Activated CD8-positive, alpha-beta memory T cell treated with anti-CD3 and anti-CD28 coated beads, Interleukin-2, amount 50 U/mL, for 24 hours (primary cell): ENCODE measurements around the gene KDF1.

ENCODE experiments used
- DNase-seq: peaks from one replicate; pipeline ENCODE4 v3.0.0-alpha.2; 2020; ENCODE audit errors: extremely low read depth

The KDF1 gene

GRCh38 chr1:26915204-26915842, 44.9 kb downstream of the KDF1 start:
- no peak for DNase-seq

DNA sequence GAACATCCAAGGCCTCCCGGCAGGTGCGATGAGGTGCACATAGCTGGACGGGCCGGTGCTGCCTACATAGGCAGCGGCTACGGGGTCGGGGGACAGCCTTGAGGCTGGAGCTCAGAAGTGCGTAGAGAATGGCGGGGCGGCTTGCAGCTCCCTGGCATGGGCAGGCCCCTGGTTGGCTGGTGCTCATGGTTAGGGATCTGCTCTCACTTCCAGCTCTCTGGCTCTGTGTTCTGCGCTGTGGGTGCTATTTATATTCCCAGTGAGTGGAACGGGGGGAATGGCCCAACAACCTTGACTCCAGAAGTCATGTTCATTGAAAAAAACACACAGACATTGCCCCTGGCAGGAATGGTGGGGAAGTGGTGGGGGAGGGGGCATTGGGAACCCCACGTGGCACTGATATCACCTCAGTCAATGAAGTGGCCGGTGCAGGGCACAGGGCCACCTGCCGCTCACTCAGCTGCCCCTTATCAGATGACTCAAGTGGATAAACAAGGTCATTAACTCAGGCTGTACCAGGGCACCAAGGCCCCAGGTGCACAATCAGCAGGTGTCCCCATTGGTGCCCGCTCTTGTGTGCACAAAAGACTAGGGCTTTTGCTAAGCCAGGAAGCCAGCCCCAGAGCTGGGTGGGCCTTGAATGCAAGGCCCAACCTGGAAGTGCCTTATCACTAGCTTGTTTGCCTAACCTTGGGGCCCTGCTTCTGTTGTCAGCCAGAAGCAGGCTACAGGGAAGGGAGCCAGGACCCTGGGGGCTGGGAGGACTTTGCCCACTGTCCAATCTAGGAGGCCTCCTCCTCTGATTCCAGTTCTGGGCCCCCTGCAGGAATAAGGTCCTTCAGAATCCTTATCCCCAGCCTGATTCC, 46.3 kb downstream of the KDF1 start, which contains the start of gene NR0B2:
TSS of gene NR0B2 (minus strand) at position 222 of the 866 bp plus-strand sequence. CDS start at position 187, 35 bp downstream.
- no peak for DNase-seq

DNA sequence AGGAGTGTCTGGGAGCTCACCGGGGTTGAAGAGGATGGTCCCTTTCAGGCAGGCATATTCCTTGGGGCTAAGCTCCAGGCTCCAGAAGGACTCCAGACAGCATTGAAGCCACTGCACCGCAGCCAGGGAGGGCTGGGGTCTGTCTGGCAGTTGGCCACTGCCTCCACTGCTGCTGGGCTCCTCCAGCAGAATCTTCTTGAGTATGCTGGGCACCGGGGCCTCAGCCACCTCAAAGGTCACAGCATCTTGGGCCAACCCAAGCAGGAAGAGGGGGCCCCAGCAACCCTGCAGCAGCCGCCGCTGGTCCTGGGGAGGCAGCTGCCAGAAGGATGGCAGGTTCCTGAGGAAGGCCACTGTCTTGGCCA, 46.9 kb downstream of the KDF1 start:
- DNase-seq = no peak

GRCh38 chr1:26912147-26912490, 48.1 kb downstream of the KDF1 start:
- no peak for DNase-seq

DNA sequence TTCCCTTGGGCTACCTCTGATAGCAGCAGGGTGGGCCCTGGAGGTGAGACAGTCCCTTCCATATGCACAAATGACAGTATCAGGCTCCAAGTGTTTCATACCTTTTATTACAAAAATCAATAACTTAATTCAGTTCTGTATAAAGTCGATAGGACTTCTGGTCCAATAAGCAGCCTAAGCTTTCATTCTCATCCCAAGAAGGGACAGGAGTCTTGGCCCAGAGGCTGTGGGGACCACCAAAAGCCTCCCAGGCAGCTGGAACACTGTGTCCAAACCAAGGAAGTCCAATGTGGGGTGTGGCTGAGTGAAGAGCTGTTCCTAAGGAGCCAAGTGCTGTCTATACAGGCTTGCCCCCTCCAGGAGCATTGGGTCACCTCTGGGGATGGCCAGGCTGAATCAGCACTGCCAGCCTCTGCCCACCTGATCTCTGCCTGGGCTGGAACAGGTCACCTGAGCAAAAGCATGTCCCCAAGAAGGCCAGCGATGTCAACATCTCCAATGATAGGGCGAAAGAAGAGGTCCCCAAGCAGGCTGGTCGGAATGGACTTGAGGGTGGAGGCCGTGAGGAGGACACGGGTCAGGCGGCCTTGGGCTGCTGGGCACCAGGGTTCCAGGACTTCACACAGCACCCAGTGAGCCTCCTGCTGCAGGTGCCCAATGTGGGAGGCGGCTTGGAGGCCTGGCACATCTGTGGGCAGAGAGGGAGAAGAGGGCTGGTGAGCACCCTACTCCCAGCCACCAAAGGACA, 48.7 kb downstream of the KDF1 start:
- DNase-seq = no peak

DNA sequence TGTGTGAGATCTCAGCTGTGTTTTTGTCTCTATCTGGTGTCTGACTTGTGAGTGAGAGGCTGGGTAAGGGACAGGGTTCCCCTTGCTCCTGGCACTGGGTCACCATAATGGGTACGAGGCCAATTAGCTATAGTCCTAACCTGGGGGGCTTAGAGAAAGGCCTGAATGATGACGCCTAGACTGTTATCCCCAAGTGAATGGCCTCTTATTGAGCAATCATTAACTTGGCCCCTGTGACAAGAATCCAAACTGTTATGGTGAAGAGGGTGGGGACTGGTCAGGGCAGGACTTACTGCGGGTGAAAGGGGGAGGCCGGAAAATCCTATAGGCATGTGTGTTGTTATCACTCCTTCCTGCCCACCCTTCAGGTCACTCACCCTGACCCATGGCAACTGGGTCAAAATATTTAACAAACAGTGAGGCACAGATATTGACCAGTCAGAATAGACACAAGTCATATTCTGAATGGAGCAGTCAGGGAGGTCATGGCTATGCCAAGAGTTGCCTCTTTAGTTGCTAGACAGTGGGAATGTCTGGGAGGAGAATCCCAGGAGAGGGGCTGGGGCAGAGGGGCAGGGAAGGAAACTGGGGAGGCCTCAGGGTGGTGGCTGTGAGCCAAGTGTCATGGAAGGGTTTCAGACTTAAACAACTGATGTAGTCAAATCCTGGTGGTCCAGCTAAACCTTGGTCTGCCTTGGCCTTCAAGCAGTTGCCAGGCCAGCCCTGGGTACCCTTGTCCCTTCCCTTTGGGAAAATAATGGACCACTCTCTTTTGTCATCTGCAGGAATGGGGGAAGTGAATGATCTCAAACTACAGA, 49.7 kb downstream of the KDF1 start:
- DNase-seq = no peak

- no peak for DNase-seq
Measured at GRCh38 chr1:26909951-26910342, 50.3 kb downstream of the KDF1 start.

DNA sequence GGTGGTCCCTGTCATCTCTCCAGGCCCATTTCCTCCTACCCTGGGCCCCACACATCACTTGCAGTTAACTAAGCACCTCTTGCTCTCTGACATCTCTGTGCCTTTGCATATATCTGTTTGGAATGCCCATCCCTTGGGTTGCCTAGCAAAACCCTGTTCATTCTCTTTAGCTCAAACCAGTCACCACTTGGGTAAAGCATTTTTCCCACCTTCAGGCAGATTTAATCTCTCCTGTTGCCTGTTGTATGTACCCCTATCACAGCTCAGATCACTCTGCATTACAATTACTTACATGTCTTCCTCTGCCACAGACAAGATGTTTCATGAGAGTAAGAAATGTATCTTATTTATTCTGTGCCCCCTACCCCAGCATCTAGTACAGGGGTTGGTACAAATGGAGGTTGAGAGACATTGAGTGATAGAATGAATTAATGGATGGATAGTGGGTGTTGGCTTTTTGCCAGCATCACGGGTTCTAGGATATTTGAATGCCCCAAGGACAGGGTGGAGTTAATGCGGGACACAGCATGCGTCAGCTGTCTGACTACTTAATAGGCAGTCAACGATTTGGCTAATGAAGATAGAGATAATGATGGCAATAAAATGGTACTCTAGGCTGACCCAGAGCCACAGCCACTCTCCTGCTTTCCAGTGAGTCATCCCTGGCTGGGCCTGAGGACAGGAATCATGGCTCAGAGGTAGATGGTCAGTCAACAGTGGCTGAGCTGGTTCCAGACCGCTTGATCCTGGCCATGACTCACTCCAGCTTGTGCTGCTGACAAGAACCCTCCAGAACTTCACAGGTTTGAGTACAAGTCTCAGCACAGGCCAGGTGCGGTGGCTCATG, 53.0 kb downstream of the KDF1 start:
- no peak for DNase-seq

- no peak for DNase-seq
Measured at GRCh38 chr1:26900815-26901511, 59.3 kb downstream of the KDF1 start.

- no peak for DNase-seq
Measured at GRCh38 chr1:26900001-26900814, 60.1 kb downstream of the KDF1 start, which contains the start of gene GPATCH3. Gene GPATCH3 (minus strand): TSS chr1:26900467. CDS start chr1:26900442, 25 bp downstream.
